ENCODE data around the gene RBKS. TPM values are rescaled to one million over a fixed set of nuclear protein-coding genes. Genes with fewer than 3 reads are reported as not detected.

The RBKS gene
- total RNA-seq, 4 donors from 2014 or later: 26.1 to 35.4 (median 33.1) TPM; not detected in 1

- Histone ChIP-seq H3K27ac (peak overlapping the region in 2 of 4 donors; percentile 1 to 55), H3K9me3 (no peaks in the 10 kb centered on the region), H3K27me3 (no peaks in the 10 kb centered on the region), H3K4me1 (peaks cover 0 to 20% (median 0%) of the 10 kb centered on the region in 4 donors), H3K4me3 (no peak overlapping the region), H3K36me3 (no peaks in the 10 kb centered on the region)
- DNase-seq: no peak
- TF ChIP-seq CTCF (IDR thresholded peaks at IDR 0.05) (no peak), POLR2A (IDR thresholded peaks at IDR 0.05) (no peak)
Measured at GRCh38 chr2:27916293-27916995, 26.3 kb upstream of the RBKS start.

GRCh38 chr2:27915874-27916273 lies 25.7 kb upstream of the RBKS start:
- no peaks in the 10 kb centered on the region for H3K36me3 ChIP-seq
- no peaks in the 10 kb centered on the region for H3K27me3 ChIP-seq
- TF ChIP-seq CTCF (IDR thresholded peaks at IDR 0.05) (no peak), POLR2A (IDR thresholded peaks at IDR 0.05) (no peak)
- DNase-seq: no peak
- H3K9me3 ChIP-seq: no peaks in the 10 kb centered on the region
- H3K27ac ChIP-seq: peak overlapping the region in 3 of 4 donors; percentile 1 to 55 (median 13)
- no peak overlapping the region for H3K4me3 ChIP-seq
- peaks cover 0 to 15% (median 0%) of the 10 kb centered on the region in 4 donors for H3K4me1 ChIP-seq

- H3K9me3 ChIP-seq: no peaks in the 10 kb centered on the region
- H3K27me3 ChIP-seq: no peaks in the 10 kb centered on the region
- no peak for DNase-seq
- no peaks in the 10 kb centered on the region for H3K36me3 ChIP-seq
- H3K27ac ChIP-seq: peak overlapping the region in 2 of 4 donors; percentile 34 to 55
- H3K4me1 ChIP-seq: peaks cover 0 to 8% (median 0%) of the 10 kb centered on the region in 4 donors
- H3K4me3 ChIP-seq: no peak overlapping the region
- no peak for TF ChIP-seq POLR2A (IDR thresholded peaks at IDR 0.05)
- TF ChIP-seq CTCF (IDR thresholded peaks at IDR 0.05): no peak
Measured at GRCh38 chr2:27915191-27915590, 25.0 kb upstream of the RBKS start.

GRCh38 chr2:27914805-27915175 lies 24.6 kb upstream of the RBKS start:
- H3K4me1 ChIP-seq: peaks cover 0 to 5% (median 0%) of the 10 kb centered on the region in 4 donors
- H3K36me3 ChIP-seq: no peaks in the 10 kb centered on the region
- H3K27ac ChIP-seq: peak overlapping the region in 2 of 4 donors; percentile 34 to 37

GRCh38 chr2:27914041-27914804 lies 24.0 kb upstream of the RBKS start:
- Histone ChIP-seq H3K9me3 (no peaks in the 10 kb centered on the region), H3K36me3 (no peaks in the 10 kb centered on the region), H3K27me3 (no peaks in the 10 kb centered on the region), H3K27ac (peak overlapping the region in 2 of 4 donors; percentile 34 to 37), H3K4me1 (peaks cover 0 to 5% (median 0%) of the 10 kb centered on the region in 4 donors), H3K4me3 (no peak overlapping the region)
- no peak for TF ChIP-seq CTCF (IDR thresholded peaks at IDR 0.05)
- no peak for TF ChIP-seq POLR2A (IDR thresholded peaks at IDR 0.05)
- DNase-seq: no peak

More at GRCh38 chr2:27914805-27915175, 24.6 kb upstream of the RBKS start:
- Histone ChIP-seq H3K27me3 (no peaks in the 10 kb centered on the region), H3K4me3 (no peak overlapping the region), H3K9me3 (no peaks in the 10 kb centered on the region)
- TF ChIP-seq CTCF (IDR thresholded peaks at IDR 0.05) (no peak), POLR2A (IDR thresholded peaks at IDR 0.05) (no peak)
- no peak for DNase-seq

Measured in Peyer's patch (tissue), 4 donors.